Uterus (tissue), 2 donors: Measurements from ENCODE around the gene PRR33.

Source experiments
- POLR2A ChIP-seq, 2 donors: fragments of 450-650 bp; IDR thresholded peaks; one replicate each; pipeline ENCODE4 v1.6.1; 2016; ENCODE audit warnings: antibody characterized with exemption in 2 of 2, mild to moderate bottlenecking in 1 of 2, moderate library complexity in 1 of 2
- TF ChIP-seq, protein P1 (sequence below), 4 experiments: fragments of 200-600 bp in 2 of 4; fragments of 450-650 bp in 2 of 4; sonication (generic) in 2 of 4; IDR thresholded peaks; one replicate each; pipeline ENCODE4 v1.5.1; 2016 to 2019; ENCODE audit warnings: antibody characterized with exemption in 4 of 4, mild to moderate bottlenecking in 2 of 4, moderate library complexity in 1 of 4

- TF ChIP-seq POLR2A (IDR thresholded peaks at IDR 0.05), result no peak
- TF ChIP-seq, protein P1, sequence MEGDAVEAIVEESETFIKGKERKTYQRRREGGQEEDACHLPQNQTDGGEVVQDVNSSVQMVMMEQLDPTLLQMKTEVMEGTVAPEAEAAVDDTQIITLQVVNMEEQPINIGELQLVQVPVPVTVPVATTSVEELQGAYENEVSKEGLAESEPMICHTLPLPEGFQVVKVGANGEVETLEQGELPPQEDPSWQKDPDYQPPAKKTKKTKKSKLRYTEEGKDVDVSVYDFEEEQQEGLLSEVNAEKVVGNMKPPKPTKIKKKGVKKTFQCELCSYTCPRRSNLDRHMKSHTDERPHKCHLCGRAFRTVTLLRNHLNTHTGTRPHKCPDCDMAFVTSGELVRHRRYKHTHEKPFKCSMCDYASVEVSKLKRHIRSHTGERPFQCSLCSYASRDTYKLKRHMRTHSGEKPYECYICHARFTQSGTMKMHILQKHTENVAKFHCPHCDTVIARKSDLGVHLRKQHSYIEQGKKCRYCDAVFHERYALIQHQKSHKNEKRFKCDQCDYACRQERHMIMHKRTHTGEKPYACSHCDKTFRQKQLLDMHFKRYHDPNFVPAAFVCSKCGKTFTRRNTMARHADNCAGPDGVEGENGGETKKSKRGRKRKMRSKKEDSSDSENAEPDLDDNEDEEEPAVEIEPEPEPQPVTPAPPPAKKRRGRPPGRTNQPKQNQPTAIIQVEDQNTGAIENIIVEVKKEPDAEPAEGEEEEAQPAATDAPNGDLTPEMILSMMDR (IDR thresholded peaks at IDR 0.05), result no peak
These were observed 35.8 kb downstream of the PRR33 start for GRCh38 chr11:1855886-1856265.
